ENCODE results near the gene FOXA1.
"Not testable (repeated sequence)": the region's sequence is repeated elsewhere in the genome, so short reads cannot be mapped to it uniquely, and the experiment has no call there.

Gene FOXA1

DNA sequence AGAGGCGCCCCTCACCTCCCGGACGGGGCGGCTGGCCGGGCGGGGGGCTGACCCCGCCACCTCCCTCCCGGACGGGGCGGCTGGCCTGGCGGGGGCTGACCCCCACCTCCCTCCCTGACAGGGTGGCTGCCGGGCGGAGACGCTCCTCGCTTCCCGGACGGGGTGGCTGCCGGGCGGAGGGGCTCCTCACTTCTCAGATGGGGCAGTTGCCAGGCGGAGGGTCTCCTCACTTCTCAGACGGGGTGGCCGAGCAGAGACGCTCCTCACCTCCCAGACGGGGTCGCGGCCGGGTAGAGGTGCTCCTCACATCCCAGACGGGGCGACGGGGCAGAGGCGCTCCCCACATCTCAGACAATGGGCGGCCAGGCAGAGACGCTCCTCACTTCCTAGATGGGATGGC is 39.5 kb downstream of the FOXA1 start:
- not testable (repeated sequence) for DNase-seq (ENCODE audit: low read depth)

DNA sequence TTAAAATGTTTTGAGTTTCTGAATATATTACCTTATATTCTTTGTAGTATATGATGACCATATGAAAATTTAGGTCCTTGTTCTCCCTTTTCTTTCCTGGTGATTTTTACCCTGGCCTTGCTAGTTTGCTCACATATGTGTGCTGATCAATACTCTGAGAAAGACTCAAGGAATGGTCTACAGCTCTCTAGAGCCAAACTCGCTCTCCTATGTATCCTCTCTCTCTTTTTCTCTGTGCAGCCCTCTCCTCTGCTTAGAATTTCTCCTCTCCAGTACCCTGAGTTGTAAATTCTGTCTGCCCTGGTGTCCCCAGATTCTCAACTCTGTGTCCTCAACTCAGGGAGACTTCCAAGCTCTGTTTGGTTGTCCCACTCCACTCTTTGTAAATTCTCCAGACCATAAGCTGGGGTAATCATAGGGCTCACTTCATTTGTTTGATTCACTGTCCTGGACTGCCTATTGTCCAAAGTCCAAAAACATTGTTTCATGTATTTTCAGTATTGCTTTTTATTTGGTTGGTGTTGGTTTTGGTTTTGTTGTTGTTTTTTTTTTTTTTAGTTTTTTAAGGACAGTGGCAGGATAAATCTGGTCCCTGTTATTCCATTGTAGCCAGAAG is 41.0 kb downstream of the FOXA1 start:
- no peak for DNase-seq (ENCODE audit: low read depth)

DNA sequence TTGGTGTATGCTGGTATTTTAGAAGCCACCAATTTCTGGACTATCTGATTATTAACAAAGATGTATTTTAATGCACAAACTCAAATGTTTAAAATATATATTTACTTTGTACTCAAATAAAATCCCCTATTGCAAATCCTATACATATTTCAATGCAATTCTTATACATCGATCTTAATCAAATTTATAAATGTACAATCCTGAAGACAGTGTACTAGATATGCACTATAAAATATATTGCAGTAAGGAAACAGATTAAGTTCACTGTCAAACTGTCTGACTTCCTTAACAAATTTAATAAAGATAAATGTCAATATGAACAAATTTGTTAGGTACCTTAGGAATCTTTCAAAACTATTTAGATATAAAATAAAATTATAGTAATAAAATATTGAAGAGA is 43.9 kb downstream of the FOXA1 start:
- DNase-seq (ENCODE audit: low read depth), result no peak

DNA sequence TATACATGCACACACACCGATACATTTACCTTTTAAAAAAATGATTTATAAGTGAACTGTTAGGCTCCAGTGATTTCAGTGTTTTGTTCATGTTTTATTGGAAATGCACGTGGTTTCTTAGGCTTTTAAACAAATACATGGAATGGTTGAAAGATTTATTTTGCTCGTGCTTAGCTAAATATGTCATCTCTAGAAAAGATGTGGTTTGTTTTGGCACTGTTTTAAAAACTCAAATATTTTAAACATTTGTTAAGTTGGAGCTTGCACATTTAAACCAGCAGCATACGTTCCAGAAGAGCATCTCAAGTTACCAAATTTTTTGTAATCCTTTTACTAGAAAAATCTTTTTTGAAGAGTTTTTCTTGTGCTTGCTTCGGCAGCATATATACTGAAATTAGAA is 44.5 kb downstream of the FOXA1 start:
- no peak for DNase-seq (ENCODE audit: low read depth)

DNA sequence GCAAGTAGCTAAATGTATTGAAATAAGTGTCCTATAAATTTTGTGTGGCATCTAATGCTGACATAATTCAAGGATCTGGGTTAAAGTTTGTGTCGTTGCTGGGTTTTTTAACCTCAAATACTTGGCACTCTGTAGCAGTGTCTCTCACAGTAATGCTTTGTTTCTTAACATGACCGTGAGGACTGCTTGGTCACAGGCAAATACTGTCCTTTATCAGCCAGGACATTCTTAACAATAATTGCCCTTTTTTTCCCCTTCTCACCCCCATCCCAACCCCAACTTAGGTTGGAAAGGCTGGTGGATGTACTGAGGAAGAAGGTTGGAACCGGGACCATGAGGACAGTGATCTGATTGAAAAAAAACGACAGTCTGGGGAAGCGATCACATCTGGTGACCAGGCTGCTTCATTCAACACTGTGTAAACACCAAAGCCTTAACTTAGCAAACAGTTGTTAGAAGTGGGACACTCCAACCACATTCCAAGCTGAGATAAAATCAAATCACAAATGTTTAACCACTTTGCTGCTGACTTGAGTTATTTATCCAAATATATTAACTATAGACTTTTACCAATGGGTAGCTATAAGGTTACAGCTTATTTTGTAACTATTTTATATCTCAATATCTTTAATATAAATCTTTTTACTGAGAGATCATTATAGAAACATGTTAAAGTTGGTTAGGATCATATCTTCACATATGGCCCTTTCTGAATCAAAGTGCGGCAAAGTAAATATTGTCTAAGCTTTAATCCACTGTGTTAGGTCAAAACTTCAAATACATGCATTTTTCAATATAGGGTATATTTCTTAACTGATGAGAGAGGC is 48.2 kb downstream of the FOXA1 start:
- DNase-seq (ENCODE audit: low read depth), result no peak

DNA sequence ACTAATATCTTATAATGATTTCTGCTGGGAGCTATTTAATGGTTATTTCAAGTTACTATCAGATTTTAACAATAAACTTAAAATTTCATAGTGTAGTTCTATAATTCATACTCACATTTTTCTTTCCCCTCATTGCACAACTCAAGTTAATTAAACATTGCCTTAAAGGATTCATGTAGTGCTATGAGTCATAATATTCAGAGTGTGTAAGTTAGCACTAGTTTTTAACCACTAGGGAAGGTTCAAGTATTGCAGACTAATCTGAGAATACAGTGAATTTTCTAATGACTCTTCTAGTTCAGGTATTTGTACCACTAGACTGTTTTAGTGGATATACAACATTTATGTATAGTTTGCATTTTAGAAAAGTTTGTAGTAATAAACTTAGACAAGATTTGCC is 49.9 kb downstream of the FOXA1 start:
- DNase-seq (ENCODE audit: low read depth), result no peak

DNA sequence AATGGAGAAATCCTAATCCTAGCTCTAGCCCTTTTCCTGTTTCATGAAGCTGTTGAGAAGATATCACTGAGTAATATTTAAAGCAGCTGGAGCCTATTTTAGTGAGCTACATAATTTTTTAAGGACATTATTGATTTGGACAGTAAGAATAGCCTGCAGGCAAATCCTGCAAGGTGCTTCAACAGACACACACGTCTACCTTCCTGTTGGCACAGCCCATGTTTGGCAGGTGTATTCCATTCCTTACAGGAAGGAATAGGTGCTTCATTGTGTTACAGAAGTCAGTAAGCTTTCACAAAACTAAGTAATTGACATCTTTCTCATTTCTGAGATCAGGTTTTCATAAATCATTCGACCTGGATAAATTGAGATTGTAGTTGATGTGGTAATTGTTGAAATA is 50.6 kb downstream of the FOXA1 start:
- no peak for DNase-seq (ENCODE audit: low read depth)

DNA sequence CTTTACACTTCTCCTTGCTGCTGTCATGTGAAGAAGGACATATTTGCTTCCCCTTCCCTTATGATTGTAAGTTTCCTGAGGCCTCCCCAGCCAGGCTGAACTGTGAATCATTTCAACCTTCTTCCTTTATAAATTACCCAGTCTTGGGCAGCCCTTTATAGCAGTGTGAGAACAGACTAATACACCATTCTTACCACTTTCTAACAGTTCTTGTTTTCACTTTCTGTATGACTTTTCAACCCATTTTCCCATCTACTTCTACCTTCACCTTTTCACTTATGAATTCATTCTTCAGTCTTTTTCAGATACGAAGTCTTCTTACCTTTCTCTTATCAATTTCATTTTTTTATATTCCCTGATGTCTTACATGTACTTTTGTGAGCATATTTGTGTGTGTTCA is 55.1 kb downstream of the FOXA1 start:
- no peak for DNase-seq (ENCODE audit: low read depth)

Data from activated T-cell treated with anti-CD3 and anti-CD28 coated beads for 1 hour (primary cell).